OCI-LY7 (cell line): ENCODE results near the gene TPSG1. TPM values are rescaled to one million over a fixed set of nuclear protein-coding genes. Genes with fewer than 3 reads are reported as not detected.
"Not testable (repeated sequence)": the region's sequence is repeated elsewhere in the genome, so short reads cannot be mapped to it uniquely, and the experiment has no call there.

Source experiments
- BruUV-seq: library from RNA; stranded (reverse); fragments of 400-500 nt; replicated peaks from 2 replicates; lab custom pipeline; 2021; lab: Mats Ljungman, UMichigan
- CTCF ChIA-PET: fragments of 300-600 bp; sonication (Branson Sonifier 250); formaldehyde crosslinking; loops from one replicate; lab custom pipeline; 2022; ENCODE audit warnings: antibody characterized with exemption; ENCODE audit not compliant: unreplicated experiment; lab: Charles Lee
- POLR2A ChIA-PET: fragments of 300-600 bp; sonication (Branson Sonifier 250); formaldehyde crosslinking; loops from one replicate; lab custom pipeline; 2022; ENCODE audit warnings: antibody characterized with exemption; lab: Charles Lee
- DNase-seq: peaks from one replicate; pipeline ENCODE4 v3.0.0-alpha.2; 2015; ENCODE audit warnings: low spot score
- H2AFZ ChIP-seq: fragments of 200-600 bp; sonication (generic), shearing (Covaris generic); 2 replicates; pipeline ENCODE4 v1.6.1; 2014; ENCODE audit warnings: mild to moderate bottlenecking, antibody characterized with exemption, low read length, moderate library complexity
- H3K27ac ChIP-seq: fragments of 200-600 bp; sonication (generic); 2 replicates; pipeline ENCODE4 v1.5.1; 2014; ENCODE audit warnings: mixed run types, low read depth, mild to moderate bottlenecking, moderate library complexity, low read length, inconsistent platforms; ENCODE audit not compliant: poor library complexity, severe bottlenecking
- H3K36me3 ChIP-seq: fragments of 200-600 bp; sonication (generic); 2 replicates; pipeline ENCODE4 v1.6.1; 2014; ENCODE audit warnings: mild to moderate bottlenecking, antibody characterized with exemption, low read length, moderate library complexity, mixed read lengths; ENCODE audit not compliant: insufficient read depth
- H3K4me1 ChIP-seq: fragments of 200-600 bp; sonication (generic); 2 replicates; pipeline ENCODE4 v1.5.1; 2014; ENCODE audit warnings: mild to moderate bottlenecking, low read length; ENCODE audit not compliant: insufficient read depth, poor library complexity, severe bottlenecking
- H3K4me2 ChIP-seq: fragments of 200-600 bp; sonication (generic); 2 replicates; pipeline ENCODE4 v1.6.1; 2014; ENCODE audit warnings: mild to moderate bottlenecking, low read length
- H3K4me3 ChIP-seq: fragments of 200-600 bp; sonication (generic); 2 replicates; pipeline ENCODE4 v1.5.1; 2014; ENCODE audit warnings: mild to moderate bottlenecking, low read depth, low read length; ENCODE audit not compliant: poor library complexity, severe bottlenecking
- H3K79me2 ChIP-seq: fragments of 200-600 bp; sonication (generic); 2 replicates; pipeline ENCODE4 v1.6.1; 2016; ENCODE audit warnings: low read depth, mild to moderate bottlenecking, low read length, moderate library complexity, mixed read lengths; ENCODE audit not compliant: insufficient read depth
- H3K9me2 ChIP-seq: fragments of 200-600 bp; sonication (generic); 2 replicates; pipeline ENCODE4 v1.6.1; 2016; ENCODE audit warnings: mild to moderate bottlenecking, low read length, mixed read lengths; ENCODE audit not compliant: insufficient read depth
- H3K9me3 ChIP-seq: fragments of 200-600 bp; sonication (generic); 2 replicates; pipeline ENCODE4 v1.6.1; 2014; ENCODE audit warnings: mild to moderate bottlenecking, mixed run types, low read length, mixed read lengths
- H4K20me1 ChIP-seq: fragments of 200-600 bp; sonication (generic); 2 replicates; pipeline ENCODE4 v1.6.1; 2014; ENCODE audit warnings: mild to moderate bottlenecking, antibody characterized with exemption, low read length, moderate library complexity, mixed read lengths; ENCODE audit not compliant: insufficient read depth
- EZH2phosphoT487 ChIP-seq: fragments of 200-600 bp; sonication (generic); IDR thresholded peaks from 2 replicates; pipeline ENCODE4 v1.6.1; 2018; ENCODE audit warnings: low read depth, borderline replicate concordance, mild to moderate bottlenecking, mixed run types, antibody characterized with exemption, low read length, moderate library complexity, mixed read lengths
- intact Hi-C: fragments of 100-400 bp; cut with micrococcal nuclease; formaldehyde crosslinking; loops from one replicate; pipeline ENCODE4 v1.10.0; 2022; ENCODE audit not compliant: unreplicated experiment
- total RNA-seq, 2 experiments: library from RNA; depleted of rRNA in 1 of 2; stranded (reverse); fragments of >200 nt in 1 of 2; shearing (Covaris generic) in 1 of 2; gene quantifications; 2 replicates each; pipeline ENCODE4 v1.2.3, GENCODE V29; 2014 to 2022
- TF ChIP-seq, protein P1 (sequence below): fragments of 200-600 bp; sonication (generic); conservative IDR thresholded peaks from 2 replicates; pipeline ENCODE4 v1.5.1; 2014; ENCODE audit warnings: mild to moderate bottlenecking, antibody characterized with exemption, low read length, moderate library complexity, mixed read lengths

The TPSG1 gene
- total RNA-seq, 2 experiments from 2014 or later = not detected

GRCh38 chr16:1193143-1193824, 31.8 kb downstream of the TPSG1 start:
- ChIA-PET CTCF (no interaction called here), POLR2A (no interaction called here)
- Histone ChIP-seq H3K4me2 (no peak overlapping the region), H3K4me3 (no peak overlapping the region), H3K9me3 (no peaks in the 10 kb centered on the region), H2AFZ (no peak overlapping the region), H3K9me2 (no peaks in the 10 kb centered on the region), H4K20me1 (no peaks in the 10 kb centered on the region), H3K27ac (no peak overlapping the region), H3K36me3 (no peaks in the 10 kb centered on the region), H3K79me2 (no peaks in the 10 kb centered on the region), H3K4me1 (no peaks in the 10 kb centered on the region)
- TF ChIP-seq, protein P1, sequence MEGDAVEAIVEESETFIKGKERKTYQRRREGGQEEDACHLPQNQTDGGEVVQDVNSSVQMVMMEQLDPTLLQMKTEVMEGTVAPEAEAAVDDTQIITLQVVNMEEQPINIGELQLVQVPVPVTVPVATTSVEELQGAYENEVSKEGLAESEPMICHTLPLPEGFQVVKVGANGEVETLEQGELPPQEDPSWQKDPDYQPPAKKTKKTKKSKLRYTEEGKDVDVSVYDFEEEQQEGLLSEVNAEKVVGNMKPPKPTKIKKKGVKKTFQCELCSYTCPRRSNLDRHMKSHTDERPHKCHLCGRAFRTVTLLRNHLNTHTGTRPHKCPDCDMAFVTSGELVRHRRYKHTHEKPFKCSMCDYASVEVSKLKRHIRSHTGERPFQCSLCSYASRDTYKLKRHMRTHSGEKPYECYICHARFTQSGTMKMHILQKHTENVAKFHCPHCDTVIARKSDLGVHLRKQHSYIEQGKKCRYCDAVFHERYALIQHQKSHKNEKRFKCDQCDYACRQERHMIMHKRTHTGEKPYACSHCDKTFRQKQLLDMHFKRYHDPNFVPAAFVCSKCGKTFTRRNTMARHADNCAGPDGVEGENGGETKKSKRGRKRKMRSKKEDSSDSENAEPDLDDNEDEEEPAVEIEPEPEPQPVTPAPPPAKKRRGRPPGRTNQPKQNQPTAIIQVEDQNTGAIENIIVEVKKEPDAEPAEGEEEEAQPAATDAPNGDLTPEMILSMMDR = no peak
- TF ChIP-seq EZH2phosphoT487 = no peak
- no TSS peak for BruUV-seq
- intact Hi-C loops = no loop called here
- DNase-seq = no peak

- no TSS peak for BruUV-seq
These were observed 32.5 kb downstream of the TPSG1 start for GRCh38 chr16:1192384-1193073.

GRCh38 chr16:1190789-1191188, 34.3 kb downstream of the TPSG1 start:
- not testable (repeated sequence) for H3K4me2 ChIP-seq, BruUV-seq

More at GRCh38 chr16:1192384-1193073, 32.5 kb downstream of the TPSG1 start:
- Histone ChIP-seq H3K9me2 (no peaks in the 10 kb centered on the region), H3K4me2 (no peak overlapping the region), H3K4me3 (no peak overlapping the region), H3K4me1 (no peaks in the 10 kb centered on the region), H3K79me2 (no peaks in the 10 kb centered on the region), H3K9me3 (no peaks in the 10 kb centered on the region), H3K27ac (no peak overlapping the region), H4K20me1 (no peaks in the 10 kb centered on the region), H2AFZ (no peak overlapping the region), H3K36me3 (no peaks in the 10 kb centered on the region)
- ChIA-PET POLR2A (no interaction called here), CTCF (no interaction called here)
- no peak for TF ChIP-seq EZH2phosphoT487
- TF ChIP-seq, protein P1 = no peak
- DNase-seq = no peak
- intact Hi-C loops = no loop called here

More at GRCh38 chr16:1190789-1191188, 34.3 kb downstream of the TPSG1 start:
- H3K4me3 ChIP-seq, H3K79me2 ChIP-seq, H3K9me3 ChIP-seq, DNase-seq, intact Hi-C loops, H3K27ac ChIP-seq, H3K36me3 ChIP-seq, H3K4me1 ChIP-seq, H3K9me2 ChIP-seq, POLR2A ChIA-PET, H4K20me1 ChIP-seq, H2AFZ ChIP-seq, CTCF ChIA-PET: not testable (repeated sequence)
